HG03135 (cell line): ENCODE results near the gene KDM1A.

ENCODE experiments used
- ATAC-seq: cut with Tn5 transposase; IDR thresholded peaks from one replicate; pipeline ENCODE4 v1.9.1; 2021; ENCODE audit warnings: mild to moderate bottlenecking, moderate library complexity; ENCODE audit not compliant: unreplicated experiment

KDM1A gene

GRCh38 chr1:23066075-23066474 is 46.8 kb downstream of the KDM1A start:
- ATAC-seq = no peak

DNA sequence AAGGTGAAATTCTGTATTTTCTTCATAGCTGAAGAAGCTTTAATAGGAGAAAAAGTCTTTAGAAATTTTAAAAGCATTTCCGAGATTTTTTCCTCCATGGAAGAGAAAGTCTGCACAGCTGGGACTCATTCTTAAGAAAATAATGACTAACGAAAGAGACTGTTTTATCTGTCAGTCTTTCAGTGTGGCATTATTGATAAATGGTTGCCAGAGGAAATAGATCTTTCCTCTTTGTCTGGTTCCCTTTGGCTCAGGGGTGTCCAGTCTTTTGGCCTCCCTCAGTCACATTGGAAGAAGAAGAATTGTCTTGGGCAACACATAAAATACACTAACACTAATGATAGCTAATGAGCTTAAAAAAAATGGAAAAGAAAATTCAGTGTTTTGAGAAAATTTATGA is 49.9 kb downstream of the KDM1A start:
- no peak for ATAC-seq

- ATAC-seq = no peak
These were observed 50.4 kb downstream of the KDM1A start for GRCh38 chr1:23069675-23070074.

DNA sequence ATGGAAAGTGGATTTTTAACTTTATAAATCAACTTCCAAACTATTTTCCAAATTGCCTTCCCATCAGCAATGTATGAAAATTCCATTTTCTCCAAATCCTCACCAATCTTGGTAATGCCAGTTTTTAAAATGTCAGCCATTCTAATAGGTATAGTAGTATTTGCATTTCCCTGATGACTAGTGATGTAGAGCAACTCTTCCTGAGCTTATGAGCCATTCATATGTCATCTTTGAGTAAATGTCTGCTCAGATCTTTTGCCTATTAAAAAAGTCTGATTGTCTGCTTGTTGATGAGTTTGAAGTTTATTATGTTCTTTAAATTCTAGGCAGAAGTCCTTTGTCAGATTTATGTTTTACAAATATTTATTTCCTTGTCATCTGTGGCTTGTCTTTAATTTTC is 54.7 kb downstream of the KDM1A start:
- ATAC-seq = no peak

DNA sequence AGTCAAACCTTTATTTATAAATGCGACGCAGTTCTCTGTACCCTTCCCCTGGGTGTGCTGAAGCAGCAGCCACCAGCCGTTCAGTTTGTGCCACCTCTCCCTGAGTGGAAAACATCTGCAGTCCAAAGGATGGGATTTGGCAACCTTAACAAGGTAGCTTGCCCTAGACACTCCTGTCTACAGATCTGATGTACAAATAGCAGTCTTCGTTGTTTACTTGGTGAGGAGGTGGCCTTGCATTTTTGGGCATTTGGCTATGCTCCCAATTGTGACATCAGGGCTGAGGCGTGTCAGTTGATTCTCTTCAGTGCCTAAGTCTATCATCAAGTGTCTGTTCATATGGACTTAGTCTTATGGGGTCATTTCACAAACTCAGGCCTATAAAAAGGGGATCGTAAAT is 59.8 kb downstream of the KDM1A start:
- ATAC-seq = no peak

- ATAC-seq = no peak
These were observed 61.6 kb downstream of the KDM1A start for GRCh38 chr1:23080885-23081284.

- ATAC-seq = no peak
These were observed 62.1 kb downstream of the KDM1A start for GRCh38 chr1:23081376-23081775.

DNA sequence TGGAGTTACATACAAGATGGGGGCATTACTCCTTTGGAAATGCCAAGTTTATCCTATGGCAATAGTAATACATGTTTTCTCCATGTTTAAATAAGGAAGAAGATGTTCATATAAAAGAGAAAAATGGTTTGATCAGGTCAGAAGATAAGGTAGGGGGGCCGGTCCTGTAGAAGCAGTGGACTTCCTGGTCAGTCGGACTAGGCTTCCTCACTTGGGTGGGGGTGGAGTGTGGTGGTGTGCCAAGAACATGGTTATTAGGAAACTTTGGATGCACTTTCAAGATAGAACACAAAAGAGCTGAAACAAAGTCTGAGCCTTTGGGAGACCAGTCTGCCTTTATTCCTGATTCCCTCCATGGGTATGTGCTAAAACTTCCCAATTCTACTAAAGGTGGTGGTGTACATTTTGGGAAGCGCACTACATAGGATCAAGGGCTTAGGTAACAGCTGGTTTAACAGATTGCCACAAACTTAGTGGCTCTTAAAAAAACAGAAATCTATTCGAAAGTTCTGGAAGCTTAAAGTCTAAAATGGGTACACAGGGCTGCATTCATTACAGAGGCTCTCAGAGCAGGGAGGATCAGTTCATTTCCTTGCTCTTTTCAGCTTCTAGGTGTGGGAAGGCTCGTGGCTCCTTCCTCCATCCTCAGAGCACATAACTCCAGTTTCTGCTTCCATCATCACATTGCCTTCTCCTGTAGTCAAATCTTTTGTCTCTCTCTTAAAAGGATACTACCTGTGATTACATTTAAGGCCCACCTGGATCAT is 64.6 kb downstream of the KDM1A start:
- no peak for ATAC-seq

DNA sequence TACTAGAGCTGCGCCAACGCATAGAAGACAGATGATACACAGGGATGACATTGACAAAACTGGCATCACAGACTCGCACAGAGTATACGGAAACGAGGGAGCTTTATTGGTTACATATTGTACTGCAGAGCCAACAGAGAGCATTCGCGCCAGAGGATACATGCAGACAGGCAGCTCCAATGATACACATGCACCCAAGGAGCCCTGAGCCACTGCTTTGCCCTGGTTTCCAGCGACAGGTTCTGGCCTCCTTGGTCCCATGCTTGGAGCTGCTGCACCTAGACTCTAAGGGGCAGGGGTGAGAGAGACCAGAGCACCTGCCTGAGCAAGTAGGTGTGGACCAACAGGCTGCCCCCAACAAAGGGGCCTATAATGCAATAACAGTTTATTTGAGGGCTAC is 65.6 kb downstream of the KDM1A start:
- no peak for ATAC-seq

GRCh38 chr1:23085696-23086095 is 66.4 kb downstream of the KDM1A start:
- ATAC-seq = no peak

- ATAC-seq = no peak
These were observed 68.8 kb downstream of the KDM1A start for GRCh38 chr1:23088027-23088426.

GRCh38 chr1:23090056-23090455 is 70.8 kb downstream of the KDM1A start:
- ATAC-seq = no peak

DNA sequence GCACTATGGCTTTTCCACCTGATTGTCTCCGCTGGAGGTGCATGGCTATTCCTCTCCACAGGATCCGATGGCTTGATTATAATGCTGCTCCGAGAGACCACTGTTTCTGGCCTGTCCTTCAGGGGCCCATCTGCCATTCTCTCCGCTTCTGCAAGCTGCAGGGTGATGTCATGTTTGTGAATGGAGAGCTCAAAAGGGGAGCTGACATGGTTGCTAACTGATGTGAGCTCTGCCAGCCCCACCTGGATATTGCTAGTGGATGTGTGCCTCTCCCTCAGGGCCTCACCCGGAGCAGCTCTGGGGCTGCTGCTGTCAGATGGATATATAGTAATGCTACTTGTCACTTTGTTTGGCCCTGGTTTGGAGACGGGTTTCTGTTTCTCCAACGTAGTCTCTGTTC is 72.3 kb downstream of the KDM1A start:
- no peak for ATAC-seq

GRCh38 chr1:23092447-23092846 is 73.2 kb downstream of the KDM1A start:
- ATAC-seq = no peak

GRCh38 chr1:23097316-23097715 is 78.0 kb downstream of the KDM1A start:
- ATAC-seq = no peak

DNA sequence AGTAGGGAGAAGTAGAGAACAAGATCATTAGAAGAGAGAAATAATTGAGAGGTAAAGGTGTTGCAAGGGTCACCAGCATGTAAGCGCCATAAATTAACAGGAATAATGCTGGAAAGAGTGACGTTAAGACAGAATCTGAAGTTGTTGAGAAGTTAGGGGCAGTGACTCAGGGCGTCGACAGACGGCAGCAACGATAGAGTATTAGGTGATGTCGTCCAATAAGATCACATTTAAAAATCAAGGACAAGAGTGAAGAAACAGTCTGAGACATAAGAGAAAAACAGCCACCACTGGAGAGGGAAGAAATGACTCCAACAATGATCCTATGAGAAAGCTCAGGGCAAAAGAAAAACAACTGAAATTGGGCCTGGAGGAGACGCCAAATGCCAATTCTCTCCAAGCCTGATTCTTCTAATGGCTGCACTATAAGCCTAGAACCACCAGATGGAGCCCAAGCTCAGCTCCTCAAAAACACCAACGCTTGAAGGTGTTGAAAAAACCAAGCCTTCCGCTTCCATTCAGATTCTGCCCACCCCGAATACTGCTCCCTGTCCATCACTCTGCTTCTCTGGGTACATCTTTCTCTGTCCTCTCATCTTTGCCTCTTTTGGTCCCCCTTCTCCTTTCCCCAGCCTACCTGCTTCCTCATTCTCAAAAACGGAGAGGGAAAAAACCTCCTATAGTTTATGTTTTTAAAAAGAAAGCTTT is 79.3 kb downstream of the KDM1A start:
- no peak for ATAC-seq

DNA sequence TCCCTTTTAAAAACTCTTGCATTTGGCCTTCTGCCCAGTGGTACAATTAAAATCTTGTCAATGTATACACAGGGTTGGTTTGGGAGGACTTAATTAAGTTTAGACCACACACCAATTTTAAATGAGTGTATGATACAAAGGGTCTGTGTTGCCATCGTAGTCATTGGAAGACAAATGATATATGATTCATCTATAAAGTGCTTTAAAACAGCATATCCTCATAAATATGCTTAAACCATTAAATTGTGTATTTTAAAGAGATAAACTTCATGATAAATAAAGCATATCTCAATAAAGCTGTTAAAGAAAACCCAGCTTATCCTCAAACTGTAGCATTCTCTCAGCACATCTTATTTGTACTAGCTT is 79.9 kb downstream of the KDM1A start:
- no peak for ATAC-seq

GRCh38 chr1:23100074-23100748 is 80.9 kb downstream of the KDM1A start:
- no peak for ATAC-seq

DNA sequence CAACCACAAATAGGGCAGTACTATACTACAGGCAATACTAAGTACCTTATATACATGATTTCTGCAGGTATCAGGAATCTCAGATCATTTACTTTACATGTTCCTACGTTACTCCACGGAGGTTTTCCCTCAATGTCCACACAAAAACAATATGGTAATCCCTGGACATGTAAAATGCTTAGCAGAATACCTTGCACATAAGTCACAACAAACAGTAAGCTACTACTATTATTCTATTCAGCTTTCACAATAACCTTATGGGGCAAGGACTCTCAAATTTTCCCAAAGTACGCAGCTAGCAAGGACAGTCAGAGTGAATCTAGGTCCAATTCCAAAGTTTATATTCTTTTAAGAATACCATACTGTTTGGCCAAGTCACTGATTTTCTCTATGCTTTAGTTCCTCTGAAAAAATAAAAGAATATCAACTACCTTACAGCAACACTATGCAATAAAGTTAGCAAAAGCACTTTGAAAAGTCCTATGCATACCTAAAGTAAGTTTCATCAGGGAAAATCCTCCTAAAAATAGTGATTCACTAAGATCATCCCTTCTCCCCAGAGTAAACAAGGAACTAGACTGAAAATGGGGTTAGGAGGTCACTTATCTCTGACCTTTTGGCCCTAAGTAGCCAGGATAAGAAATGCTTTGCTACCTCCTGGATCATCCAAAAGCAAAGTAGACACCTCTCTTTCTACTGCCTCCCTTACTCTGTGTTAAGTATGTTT is 82.0 kb downstream of the KDM1A start:
- no peak for ATAC-seq

GRCh38 chr1:23101887-23102286 is 82.6 kb downstream of the KDM1A start:
- no peak for ATAC-seq

GRCh38 chr1:23102289-23102688 is 83.0 kb downstream of the KDM1A start:
- ATAC-seq = no peak
